HuH-7 (cell line): ENCODE results near the gene KDM5B.
A peak's percentile ranks its signal among the peaks of the same experiment; 100 is the strongest.
"Not testable (repeated sequence)": the region's sequence is repeated elsewhere in the genome, so short reads cannot be mapped to it uniquely, and the experiment has no call there.

Experiments
- DNase-seq: peaks from one replicate; pipeline ENCODE4 v3.0.0; 2011; ENCODE audit warnings: low spot score

The KDM5B gene

GRCh38 chr1:202812176-202813026 is 4.2 kb upstream of the KDM5B start:
- DNase-seq: no peak

- DNase-seq: no peak
Measured at GRCh38 chr1:202811296-202812175, 3.3 kb upstream of the KDM5B start.

- DNase-seq: peak; percentile 92
Measured at GRCh38 chr1:202810615-202811295, 2.5 kb upstream of the KDM5B start, which contains the start of gene PCAT6. Gene PCAT6, plus strand, starts transcription at chr1:202810954.

- no peak for DNase-seq
Measured at GRCh38 chr1:202810193-202810614, 2.0 kb upstream of the KDM5B start.

- no peak for DNase-seq
Measured at GRCh38 chr1:202809597-202810159, 1.5 kb upstream of the KDM5B start.

- peak; percentile 64 for DNase-seq
Measured at GRCh38 chr1:202807451-202807925, 733 bp downstream of the KDM5B start.

- DNase-seq: peak; percentile 43
Measured at GRCh38 chr1:202806845-202807450, 1.3 kb downstream of the KDM5B start.

GRCh38 chr1:202805886-202806844 is 2.1 kb downstream of the KDM5B start:
- no peak for DNase-seq

- DNase-seq: no peak
Measured at GRCh38 chr1:202804126-202804525, 4.1 kb downstream of the KDM5B start.

- DNase-seq: no peak
Measured at GRCh38 chr1:202802998-202803932, 5.0 kb downstream of the KDM5B start.

- DNase-seq: no peak
Measured at GRCh38 chr1:202802034-202802433, 6.2 kb downstream of the KDM5B start.

GRCh38 chr1:202801175-202801574 is 7.0 kb downstream of the KDM5B start:
- DNase-seq: no peak

GRCh38 chr1:202800742-202801141 is 7.5 kb downstream of the KDM5B start:
- no peak for DNase-seq

GRCh38 chr1:202798792-202799331 is 9.4 kb downstream of the KDM5B start:
- DNase-seq: no peak

GRCh38 chr1:202798260-202798659 is 10.0 kb downstream of the KDM5B start:
- DNase-seq: no peak

GRCh38 chr1:202796670-202797069 is 11.6 kb downstream of the KDM5B start:
- DNase-seq: no peak

- DNase-seq: not testable (repeated sequence)
Measured at GRCh38 chr1:202794931-202795330, 13.3 kb downstream of the KDM5B start.

- no peak for DNase-seq
Measured at GRCh38 chr1:202794051-202794740, 14.0 kb downstream of the KDM5B start.
